H1 (cell line): ENCODE results near the gene CX3CR1. TPM values are rescaled to one million over a fixed set of nuclear protein-coding genes. Genes with fewer than 3 reads are reported as not detected.

Experiments
- CTCF ChIA-PET: fragments of 300-600 bp; sonication (Branson Sonifier 250); formaldehyde crosslinking; loops from one replicate; lab custom pipeline; 2021; ENCODE audit not compliant: partially characterized antibody; lab: Charles Lee
- POLR2A ChIA-PET: fragments of 300-600 bp; sonication (Branson Sonifier 250); formaldehyde crosslinking; loops from one replicate; lab custom pipeline; 2021; ENCODE audit warnings: inconsistent platforms; ENCODE audit not compliant: partially characterized antibody; lab: Charles Lee
- DNase-seq, 2 experiments: peaks; one replicate each; pipeline versions ENCODE4 v3.0.0 to v3.0.0-alpha.2; 2010 to 2022; ENCODE audit warnings: low spot score in 2 of 2, low read depth in 1 of 2, mixed read lengths in 1 of 2
- FAIRE-seq: peaks from 2 replicates; lab custom pipeline; 2011; peaks lifted over from hg19 to GRCh38; lab: Jason Lieb, UNC
- H2AFZ ChIP-seq: 2 replicates; pipeline ENCODE4 v1.8.1; 2012; ENCODE audit warnings: low read length, inconsistent platforms
- H2AK5ac ChIP-seq: 2 replicates; pipeline ENCODE4 v1.6.1; 2013; ENCODE audit warnings: low read depth, low read length
- H2BK120ac ChIP-seq: replicated peaks from 2 replicates; pipeline ENCODE3; 2013; ENCODE audit warnings: low read depth, low read length, inconsistent platforms
- H2BK12ac ChIP-seq: 2 replicates; pipeline ENCODE4 v1.6.1; 2013; ENCODE audit warnings: low read depth, low read length
- H2BK15ac ChIP-seq: 2 replicates; pipeline ENCODE4 v1.6.1; 2013; ENCODE audit warnings: low read length
- H2BK20ac ChIP-seq: 2 replicates; pipeline ENCODE4 v1.6.1; 2013; ENCODE audit warnings: low read length
- H2BK5ac ChIP-seq: 2 replicates; pipeline ENCODE4 v1.6.1; 2013; ENCODE audit warnings: low read depth, low read length
- H3K14ac ChIP-seq: 2 replicates; pipeline ENCODE4 v1.6.1; 2013; ENCODE audit warnings: inconsistent platforms; ENCODE audit not compliant: insufficient read length
- H3K18ac ChIP-seq: 2 replicates; pipeline ENCODE4 v1.6.1; 2013; ENCODE audit warnings: low read length; ENCODE audit errors: extremely low read depth
- H3K23ac ChIP-seq: 2 replicates; pipeline ENCODE4 v1.6.1; 2013; ENCODE audit warnings: inconsistent platforms; ENCODE audit not compliant: insufficient read length
- H3K23me2 ChIP-seq: 2 replicates; pipeline ENCODE4 v1.6.1; 2013; ENCODE audit warnings: low read depth, low read length
- H3K27ac ChIP-seq: 2 replicates; pipeline ENCODE4 v1.6.1; 2011; ENCODE audit warnings: low read depth, low read length, inconsistent platforms
- H3K27me3 ChIP-seq, 4 experiments: replicated peaks in 1 of 4; 1 replicate in 1 of 4; 2 replicates in 3 of 4; pipeline versions ENCODE4 v1.6.1 to v1.8.1; 2011 to 2013; ENCODE audit warnings: low read length in 3 of 4, mild to moderate bottlenecking in 3 of 4, inconsistent platforms in 2 of 4, mixed read lengths in 2 of 4, moderate library complexity in 1 of 4; ENCODE audit not compliant: control insufficient read depth in 3 of 4, insufficient read depth in 3 of 4; ENCODE audit errors: extremely low read depth in 1 of 4
- H3K36me3 ChIP-seq, 4 experiments: 2 replicates each; pipeline versions ENCODE4 v1.6.1 to v1.8.1; 2011 to 2013; ENCODE audit warnings: mild to moderate bottlenecking in 4 of 4, low read length in 3 of 4, moderate library complexity in 2 of 4, control low read depth in 1 of 4, inconsistent platforms in 1 of 4; ENCODE audit not compliant: insufficient read depth in 4 of 4, control insufficient read depth in 2 of 4
- H3K4ac ChIP-seq: replicated peaks from 2 replicates; pipeline ENCODE3; 2013; ENCODE audit warnings: low read length, low read depth, mixed read lengths, inconsistent platforms; ENCODE audit not compliant: insufficient read length
- H3K4me1 ChIP-seq, 4 experiments: replicated peaks in 1 of 4; 1 replicate in 1 of 4; 2 replicates in 3 of 4; pipeline versions ENCODE4 v1.6.1 to v1.8.1; 2011 to 2013; ENCODE audit warnings: low read length in 3 of 4, inconsistent platforms in 2 of 4, mixed read lengths in 1 of 4; ENCODE audit not compliant: insufficient read depth in 4 of 4, control insufficient read depth in 3 of 4
- H3K4me2 ChIP-seq, 2 experiments: 2 replicates each; pipeline versions ENCODE4 v1.6.1 to v1.8.1; 2011 to 2013; ENCODE audit warnings: low read depth in 2 of 2, low read length in 2 of 2, control low read depth in 1 of 2, inconsistent platforms in 1 of 2, mild to moderate bottlenecking in 1 of 2; ENCODE audit not compliant: insufficient read depth in 1 of 2
- H3K4me3 ChIP-seq, 4 experiments: fragments of 200-600, 300-600 bp in 1 of 4; sonication (generic), shearing (Covaris generic), sonication (Bioruptor Twin) in 1 of 4; 2 replicates each; pipeline versions ENCODE4 v1.5.1 to v1.8.1; 2011 to 2016; ENCODE audit warnings: low read length in 4 of 4, low read depth in 3 of 4, control low read depth in 2 of 4, inconsistent platforms in 2 of 4, mild to moderate bottlenecking in 2 of 4, mixed read lengths in 1 of 4, moderate library complexity in 1 of 4; ENCODE audit not compliant: insufficient read depth in 2 of 4; ENCODE audit errors: extremely low read depth in 1 of 4
- H3K56ac ChIP-seq: replicated peaks from 2 replicates; pipeline ENCODE3; 2013; ENCODE audit warnings: low read depth, mild to moderate bottlenecking, mixed read lengths, low read length, inconsistent platforms; ENCODE audit not compliant: insufficient read length
- H3K79me1 ChIP-seq: 2 replicates; pipeline ENCODE4 v1.6.1; 2013; ENCODE audit warnings: low read depth, low read length, control low read depth
- H3K79me2 ChIP-seq, 2 experiments: 2 replicates each; pipeline versions ENCODE4 v1.6.1 to v1.8.1; 2012 to 2013; ENCODE audit warnings: low read length in 2 of 2, mild to moderate bottlenecking in 2 of 2, inconsistent platforms in 1 of 2; ENCODE audit not compliant: insufficient read depth in 2 of 2, control insufficient read depth in 1 of 2
- H3K9ac ChIP-seq, 4 experiments: replicated peaks in 1 of 4; 1 replicate in 1 of 4; 2 replicates in 3 of 4; pipeline versions ENCODE4 v1.6.1 to v1.8.1; 2011 to 2013; ENCODE audit warnings: low read depth in 3 of 4, low read length in 3 of 4, control low read depth in 2 of 4, mild to moderate bottlenecking in 2 of 4, moderate library complexity in 2 of 4, inconsistent platforms in 1 of 4; ENCODE audit errors: extremely low read depth in 1 of 4
- H3K9me3 ChIP-seq, 2 experiments: 2 replicates each; pipeline versions ENCODE4 v1.6.1 to v1.8.1; 2012 to 2013; ENCODE audit warnings: mild to moderate bottlenecking in 2 of 2, moderate library complexity in 2 of 2, control low read depth in 1 of 2, inconsistent platforms in 1 of 2, low read depth in 1 of 2, low read length in 1 of 2, mixed read lengths in 1 of 2; ENCODE audit not compliant: insufficient read depth in 2 of 2
- H4K20me1 ChIP-seq, 2 experiments: replicated peaks in 1 of 2; 2 replicates each; pipeline versions ENCODE3 to v1.8.1; 2011 to 2013; ENCODE audit warnings: inconsistent platforms in 2 of 2, low read length in 2 of 2, mild to moderate bottlenecking in 1 of 2; ENCODE audit not compliant: insufficient read depth in 2 of 2, control insufficient read depth in 1 of 2
- H4K5ac ChIP-seq: 2 replicates; pipeline ENCODE4 v1.6.1; 2013; ENCODE audit warnings: low read length, low read depth, mixed read lengths, inconsistent platforms; ENCODE audit not compliant: insufficient read length
- H4K8ac ChIP-seq: 2 replicates; pipeline ENCODE4 v1.8.0; 2013; ENCODE audit warnings: mild to moderate bottlenecking, moderate library complexity, low read length, inconsistent platforms; ENCODE audit not compliant: insufficient read depth; ENCODE audit errors: extremely low read depth
- H4K91ac ChIP-seq: replicated peaks from 2 replicates; pipeline ENCODE3; 2013; ENCODE audit warnings: low read length, mixed read lengths, inconsistent platforms; ENCODE audit not compliant: insufficient read length
- CREB1 ChIP-seq: IDR thresholded peaks from 2 replicates; pipeline ENCODE4 v1.6.1; 2012; ENCODE audit warnings: inconsistent platforms
- NANOG ChIP-seq: IDR thresholded peaks from 2 replicates; pipeline ENCODE4 v1.6.1; 2011; ENCODE audit warnings: low read length, low read depth, mild to moderate bottlenecking, inconsistent platforms; ENCODE audit not compliant: insufficient read depth, poor library complexity, severe bottlenecking
- SAP30 ChIP-seq: fragments of 300-600 bp; sonication (generic); IDR thresholded peaks from 2 replicates; pipeline ENCODE4 v1.7.1; 2012; ENCODE audit warnings: low read length, moderate library complexity, mild to moderate bottlenecking, inconsistent platforms; ENCODE audit not compliant: insufficient read depth, insufficient replicate concordance
- WGBS, 2 experiments: shearing (Covaris generic) in 1 of 2; methylation state at CpG; one replicate each; pipeline versions ENCODE4 v1.1.6 to v1.1.7; 2013 to 2015; ENCODE audit warnings: low lambda C conversion rate in 2 of 2, mixed read lengths in 2 of 2, inconsistent platforms in 1 of 2, low coverage in 1 of 2, missing lambda C conversion rate in 1 of 2; ENCODE audit not compliant: insufficient replicate concordance in 2 of 2, insufficient coverage in 1 of 2, insufficient read length in 1 of 2; ENCODE audit errors: extremely low coverage in 1 of 2, missing lambda C conversion rate in 1 of 2; 5-methylcytosine and 5-hydroxymethylcytosine counted together
- polyA plus RNA-seq, 7 experiments: library from polyadenylated mRNA; depleted of rRNA in 3 of 7; stranded (reverse) in 5 of 7; unstranded in 2 of 7; fragments of >200 nt in 5 of 7; fragments of 200-250 nt in 2 of 7; gene quantifications; 1 replicate in 5 of 7; 2 replicates in 1 of 7; 4 replicates in 1 of 7; pipeline versions ENCODE4 v1.2.1 to v1.2.3, GENCODE V29; 2011 to 2013; ENCODE audit warnings: missing spikeins in 2 of 7, mixed read lengths in 2 of 7
- total RNA-seq: library from RNA; stranded (reverse); fragmentation: NEBNext Ultra II Directional; extraction: Animal tissue kit (Norgen Biotek cat#: 25700); gene quantifications from 2 replicates; pipeline ENCODE4 v1.2.1, GENCODE V29; 2021
- TF ChIP-seq, protein P1 (sequence below): IDR thresholded peaks from 2 replicates; pipeline ENCODE4 v1.6.1; 2012; ENCODE audit warnings: inconsistent platforms

Gene CX3CR1
- total and polyA plus RNA-seq, 2 of the 8 experiments (the other 6 are each of a cell fraction or from before 2014, with no cell fraction given) = 0.08 TPM; not detected in 1

DNA sequence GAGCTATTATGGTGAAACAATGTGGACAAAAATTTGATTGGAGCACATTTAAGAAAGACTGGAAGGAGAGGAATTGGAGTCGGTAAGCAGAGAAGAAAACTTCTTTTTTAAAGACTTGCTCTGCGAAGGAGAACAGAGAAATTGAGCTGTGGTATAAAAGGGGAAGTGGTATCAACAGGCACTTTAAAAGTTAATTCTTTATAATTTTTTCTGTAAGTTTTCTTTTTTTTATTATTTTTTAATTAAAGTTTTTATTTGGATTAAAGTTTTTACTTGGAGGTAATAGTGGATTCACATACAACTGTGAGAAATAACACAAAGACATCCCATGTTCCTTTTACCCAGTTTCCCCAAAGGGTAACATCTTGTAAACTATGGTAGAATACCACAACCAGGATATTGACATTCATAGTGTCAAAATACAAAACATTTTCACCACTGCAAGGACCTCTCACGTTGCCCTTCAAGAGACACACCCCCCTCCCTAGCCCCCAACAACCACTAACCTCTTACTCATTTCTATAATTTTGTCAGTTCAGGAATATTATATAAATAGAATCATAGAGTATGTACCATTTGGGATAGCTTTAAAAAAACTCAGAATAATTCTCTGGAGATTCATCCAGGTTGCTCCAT is 53.6 kb downstream of the CX3CR1 start:
- H2BK15ac ChIP-seq = no peak overlapping the region
- H3K4me3 ChIP-seq = no peak overlapping the region
- H2BK5ac ChIP-seq = no peak overlapping the region
- no peak overlapping the region for H2BK120ac ChIP-seq
- H2BK12ac ChIP-seq = no peak overlapping the region
- H3K18ac ChIP-seq = no peak overlapping the region
- H3K14ac ChIP-seq = no peak overlapping the region
- ChIA-PET CTCF (interaction anchor here (1.1 kb wide), 1 partner anchor 36 kb away, joined by 3 read pairs; no protein-coding TSS in a partner anchor), POLR2A (no interaction called here)
- H3K56ac ChIP-seq = no peak overlapping the region
- no peak for FAIRE-seq
- H3K4me2 ChIP-seq = no peak overlapping the region
- no peak overlapping the region for H3K27ac ChIP-seq
- no peak overlapping the region for H2AK5ac ChIP-seq
- no peaks in the 10 kb centered on the region for H3K4me1 ChIP-seq
- no peaks in the 10 kb centered on the region for H3K9me3 ChIP-seq
- H3K79me1 ChIP-seq = no peaks in the 10 kb centered on the region
- no peak overlapping the region for H3K23ac ChIP-seq
- H3K36me3 ChIP-seq = no peaks in the 10 kb centered on the region
- 0 out of 2 replicates have a peak, but pooled peaks cover 1% of the 10 kb centered on the region for H3K23me2 ChIP-seq
- DNase-seq = no peak
- H4K5ac ChIP-seq = no peak overlapping the region
- H2AFZ ChIP-seq = no peak overlapping the region
- no peaks in the 10 kb centered on the region for H3K79me2 ChIP-seq
- no peaks in the 10 kb centered on the region for H4K20me1 ChIP-seq
- no peak overlapping the region for H4K91ac ChIP-seq
- no peak overlapping the region for H3K9ac ChIP-seq
- TF ChIP-seq NANOG = no peak
- no peak for TF ChIP-seq CREB1
- TF ChIP-seq, protein P1, sequence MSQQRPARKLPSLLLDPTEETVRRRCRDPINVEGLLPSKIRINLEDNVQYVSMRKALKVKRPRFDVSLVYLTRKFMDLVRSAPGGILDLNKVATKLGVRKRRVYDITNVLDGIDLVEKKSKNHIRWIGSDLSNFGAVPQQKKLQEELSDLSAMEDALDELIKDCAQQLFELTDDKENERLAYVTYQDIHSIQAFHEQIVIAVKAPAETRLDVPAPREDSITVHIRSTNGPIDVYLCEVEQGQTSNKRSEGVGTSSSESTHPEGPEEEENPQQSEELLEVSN = no peak
- no peak for TF ChIP-seq SAP30
- WGBS, 2 experiments = 94% methylated on average over 3 of the region's 3 CpGs; no CpG with 5 or more reads in 1 of the 2 experiments
- no peak overlapping the region for H4K8ac ChIP-seq
- H2BK20ac ChIP-seq = no peak overlapping the region
- no peaks in the 10 kb centered on the region for H3K27me3 ChIP-seq
- no peak overlapping the region for H3K4ac ChIP-seq
